Measurements from ENCODE around the gene RHOT1.

- TF ChIP-seq EZH2phosphoT487 (IDR thresholded peaks at IDR 0.05): no peak
- TF ChIP-seq CTCF (IDR thresholded peaks at IDR 0.05): no peak
- no peak for TF ChIP-seq EZH2 (IDR thresholded peaks at IDR 0.05)
Measured at GRCh38 chr17:32116937-32117336, 25.4 kb upstream of the RHOT1 start.

Measured in neural progenitor cell (in vitro differentiated cells).